PC-9 (cell line): ENCODE measurements around the gene RBFOX1.

Experiments
- EZH2 ChIP-seq: fragments of 200-600 bp; sonication (generic); IDR thresholded peaks from 2 replicates; pipeline ENCODE4 v1.8.0; 2017; ENCODE audit warnings: antibody characterized with exemption, low read depth
- TF ChIP-seq, protein P1 (sequence below): fragments of 200-600 bp; sonication (generic); conservative IDR thresholded peaks from 2 replicates; pipeline ENCODE4 v1.6.1; 2017; ENCODE audit warnings: mixed run types, antibody characterized with exemption, mild to moderate bottlenecking, moderate library complexity

DNA sequence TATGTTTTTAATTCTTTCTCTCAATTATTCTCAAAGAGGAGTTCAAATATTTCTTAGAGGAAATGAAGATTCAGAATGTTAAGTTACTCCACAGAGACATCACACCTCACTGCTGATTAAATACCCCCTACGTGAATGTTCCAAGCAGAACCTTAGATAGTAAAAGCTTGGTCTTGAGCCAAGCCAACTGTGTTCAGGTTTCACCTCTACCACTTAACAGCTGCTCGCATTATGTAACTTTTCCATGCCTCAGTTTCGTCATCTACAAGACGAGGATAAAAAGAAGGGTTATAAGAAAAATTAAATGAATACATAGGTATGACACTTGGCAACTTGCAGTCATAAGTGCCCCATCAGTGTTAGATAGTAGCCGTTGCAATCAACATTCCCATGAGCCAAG is 356.2 kb downstream of the RBFOX1 start:
- TF ChIP-seq, protein P1, sequence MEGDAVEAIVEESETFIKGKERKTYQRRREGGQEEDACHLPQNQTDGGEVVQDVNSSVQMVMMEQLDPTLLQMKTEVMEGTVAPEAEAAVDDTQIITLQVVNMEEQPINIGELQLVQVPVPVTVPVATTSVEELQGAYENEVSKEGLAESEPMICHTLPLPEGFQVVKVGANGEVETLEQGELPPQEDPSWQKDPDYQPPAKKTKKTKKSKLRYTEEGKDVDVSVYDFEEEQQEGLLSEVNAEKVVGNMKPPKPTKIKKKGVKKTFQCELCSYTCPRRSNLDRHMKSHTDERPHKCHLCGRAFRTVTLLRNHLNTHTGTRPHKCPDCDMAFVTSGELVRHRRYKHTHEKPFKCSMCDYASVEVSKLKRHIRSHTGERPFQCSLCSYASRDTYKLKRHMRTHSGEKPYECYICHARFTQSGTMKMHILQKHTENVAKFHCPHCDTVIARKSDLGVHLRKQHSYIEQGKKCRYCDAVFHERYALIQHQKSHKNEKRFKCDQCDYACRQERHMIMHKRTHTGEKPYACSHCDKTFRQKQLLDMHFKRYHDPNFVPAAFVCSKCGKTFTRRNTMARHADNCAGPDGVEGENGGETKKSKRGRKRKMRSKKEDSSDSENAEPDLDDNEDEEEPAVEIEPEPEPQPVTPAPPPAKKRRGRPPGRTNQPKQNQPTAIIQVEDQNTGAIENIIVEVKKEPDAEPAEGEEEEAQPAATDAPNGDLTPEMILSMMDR: no peak
- TF ChIP-seq EZH2: no peak
